ENCODE measurements around the gene CTPS1.

DNA sequence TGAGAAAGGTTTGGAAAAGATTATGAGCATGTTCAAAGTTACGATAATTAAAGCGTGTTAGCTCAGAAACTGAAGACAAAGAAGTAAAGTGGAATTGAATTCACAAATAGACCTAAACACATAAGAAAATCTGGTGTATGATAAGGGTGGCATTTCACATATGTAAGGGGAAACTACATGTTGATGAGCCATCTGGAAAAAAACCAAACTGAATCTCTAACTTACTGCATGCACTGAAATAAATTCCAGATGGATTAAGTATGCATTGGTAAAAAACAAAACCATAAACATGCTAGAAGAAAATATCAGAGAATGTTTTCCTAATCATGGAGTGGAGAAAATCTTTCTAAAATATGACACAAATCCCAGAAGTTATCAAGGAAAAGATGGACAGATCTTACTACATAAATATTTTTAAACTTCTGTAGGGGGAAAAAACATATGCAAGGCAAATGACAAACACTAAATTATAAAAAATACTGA lies 34.0 kb upstream of the CTPS1 start:
- TF ChIP-seq EZH2 (optimal IDR thresholded peaks at IDR 0.05; ENCODE audit: low read depth, low read length) (no peak), EZH2phosphoT487 (IDR thresholded peaks at IDR 0.05; ENCODE audit: low read length) (no peak)

All from MM.1S (cell line).